OCI-M2 (cell line): ENCODE data around the gene NRROS.
"Not testable (repeated sequence)": the region's sequence is repeated elsewhere in the genome, so short reads cannot be mapped to it uniquely, and the experiment has no call there.

Source experiments
- DNase-seq: peaks from one replicate; lab custom pipeline; 2025; ENCODE audit not compliant: unreplicated experiment; lab: John Stamatoyannopoulos, UW

The NRROS gene

DNA sequence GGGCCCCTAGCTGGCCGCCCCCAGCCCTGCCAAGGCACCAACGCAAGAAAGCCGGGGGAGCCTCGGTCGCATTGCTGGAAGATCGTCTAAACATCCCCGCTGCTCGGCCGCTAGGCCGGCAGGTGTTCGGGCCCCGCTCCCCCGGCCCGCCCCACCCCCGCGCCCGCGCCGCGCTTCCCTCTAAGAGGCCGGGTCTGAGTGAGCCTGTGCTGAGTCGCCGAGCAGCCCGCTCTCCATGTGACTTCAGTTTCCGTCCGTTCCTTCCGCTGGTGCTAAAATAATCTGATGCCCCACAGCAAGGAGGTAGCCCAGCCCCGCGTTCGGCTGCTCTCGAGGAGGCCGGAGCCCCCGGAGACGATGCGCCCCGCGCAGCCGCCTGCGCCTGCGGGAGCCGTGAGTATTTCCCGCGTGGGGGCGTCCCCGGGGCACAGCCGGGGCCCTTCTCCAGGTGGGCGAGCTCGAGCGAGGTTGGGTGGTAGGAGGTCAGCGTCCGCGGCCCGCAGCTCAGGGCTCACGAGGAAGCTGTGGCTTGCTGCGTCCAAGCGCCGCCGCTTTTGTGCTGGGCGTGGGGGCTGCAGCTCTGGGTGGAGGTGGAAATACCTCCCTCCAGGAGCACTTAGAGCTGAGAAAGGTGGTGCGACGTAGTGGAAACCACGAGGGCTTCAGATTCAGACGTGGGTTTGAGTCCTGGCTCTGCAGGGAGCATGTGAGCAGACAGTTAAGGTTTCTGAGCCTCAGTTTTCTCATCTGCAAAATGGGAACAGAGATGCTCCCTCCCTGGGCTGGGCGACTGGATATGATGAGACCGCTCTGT lies at the start of gene NRROS:
NRROS (plus strand) TSS at position 212 of the 814 bp plus-strand sequence. CDS start 14,846 bp downstream, outside the sequence.
- DNase-seq = no peak

DNA sequence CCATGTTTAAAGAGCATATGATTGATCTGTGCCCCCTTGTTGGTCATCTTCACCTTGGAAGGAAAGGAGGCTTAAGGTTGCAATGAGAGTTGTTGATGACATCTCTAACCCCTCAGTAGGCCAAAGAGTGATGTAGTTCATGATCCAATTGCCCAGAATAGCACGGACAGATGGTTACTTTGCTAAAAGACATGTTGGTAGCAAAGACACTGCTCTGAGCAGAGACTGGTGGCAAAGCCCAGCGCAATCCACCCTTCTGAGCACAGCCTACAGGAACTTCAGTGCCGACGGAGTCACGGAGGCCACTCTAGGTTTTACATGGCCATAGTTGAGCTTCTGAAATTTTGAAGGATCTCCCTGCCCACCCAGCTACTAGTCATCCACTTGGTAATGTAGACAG lies 49.2 kb upstream of the NRROS start:
- DNase-seq = no peak

DNA sequence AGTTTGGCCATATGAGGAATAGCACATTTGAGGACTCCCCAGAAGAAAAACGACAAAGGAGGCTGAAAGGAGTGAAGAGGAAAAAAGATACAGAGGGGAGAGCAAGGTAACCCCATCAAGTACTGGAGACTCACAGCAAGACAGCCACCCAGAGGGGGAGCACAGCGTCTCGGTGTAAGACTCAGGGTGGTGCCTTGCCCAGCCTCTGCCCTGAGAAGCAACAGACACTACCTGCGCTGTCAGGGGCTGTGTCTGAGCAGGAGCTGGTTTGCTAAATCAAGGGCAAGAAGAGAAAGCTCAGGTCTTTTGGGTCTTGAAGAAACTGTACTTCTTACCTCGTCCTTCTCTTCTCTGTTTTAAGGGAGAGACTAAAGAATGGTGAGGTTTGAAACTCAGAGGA lies 43.1 kb upstream of the NRROS start:
- no peak for DNase-seq

DNA sequence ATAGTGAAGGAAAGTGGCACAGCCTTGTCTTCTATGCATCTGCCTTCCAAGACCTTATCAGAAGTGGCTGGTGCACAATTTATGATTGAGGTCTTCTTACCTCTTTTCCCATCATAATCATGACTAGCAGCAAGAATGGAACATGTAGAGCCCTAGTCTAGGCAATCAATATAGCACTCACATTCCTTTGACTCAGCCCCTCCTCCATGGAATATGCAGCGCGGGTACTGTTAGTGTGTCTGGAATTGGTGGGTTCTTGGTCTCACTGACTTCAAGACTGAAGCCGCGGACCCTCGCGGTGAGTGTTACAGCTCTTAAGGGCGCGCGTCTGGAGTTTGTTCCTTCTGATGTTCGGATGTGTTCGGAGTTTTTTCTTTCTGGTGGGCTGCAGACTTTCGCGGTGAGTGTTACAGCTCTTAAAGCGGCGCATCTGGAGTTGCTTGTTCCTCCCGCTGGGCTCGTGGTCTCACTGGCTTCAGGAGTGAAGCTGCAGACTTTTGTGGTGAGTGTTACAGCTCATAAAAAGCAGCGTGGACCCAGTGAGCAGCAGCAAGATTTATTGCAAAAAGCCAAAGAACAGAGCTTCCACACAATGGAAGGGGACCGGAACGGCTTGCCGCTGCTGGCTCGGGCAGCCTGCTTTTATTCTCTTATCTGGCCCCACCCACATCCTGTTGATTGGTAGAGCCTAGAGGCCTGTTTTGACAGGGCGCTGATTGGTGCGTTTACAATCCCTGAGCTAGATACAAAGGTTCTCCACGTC lies 41.3 kb upstream of the NRROS start:
- not testable (repeated sequence) for DNase-seq

DNA sequence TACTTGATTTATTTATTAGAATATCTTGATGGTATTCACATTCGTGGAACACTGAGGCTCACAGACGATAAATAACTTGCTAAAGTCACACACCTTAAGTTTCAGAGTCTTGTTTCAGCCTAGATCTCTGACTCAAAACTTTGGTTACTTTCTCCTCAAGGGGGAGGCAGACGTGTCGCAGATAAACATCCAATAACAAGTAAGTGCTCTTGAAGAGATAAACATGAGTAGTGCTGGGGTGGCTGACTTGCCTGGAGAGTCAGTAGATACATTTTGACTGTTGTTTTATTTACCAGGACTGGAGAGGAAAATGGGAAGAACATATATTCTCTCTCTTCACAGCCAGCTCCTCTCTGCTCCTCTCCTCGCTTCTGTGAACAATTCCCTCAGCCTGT lies 39.8 kb upstream of the NRROS start:
- no peak for DNase-seq

DNA sequence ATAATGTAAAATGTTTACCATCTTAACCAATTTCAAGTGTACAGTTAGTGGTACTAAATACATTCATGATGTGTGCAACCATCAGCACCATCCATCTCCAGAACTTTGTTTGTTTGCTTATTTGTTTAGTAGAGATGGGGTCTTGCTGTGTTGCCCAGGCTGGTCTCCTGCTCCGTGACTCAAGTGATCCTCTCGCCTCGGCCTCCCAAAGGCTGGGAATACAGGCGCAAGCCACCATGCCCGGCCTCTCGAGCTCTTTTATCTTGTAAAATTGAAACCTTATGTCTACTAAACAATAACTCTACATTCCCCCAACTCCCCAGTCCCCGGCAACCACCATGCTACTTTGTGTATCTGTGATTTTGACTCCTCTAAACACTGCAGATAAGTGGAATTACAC lies 39.1 kb upstream of the NRROS start:
- no peak for DNase-seq

DNA sequence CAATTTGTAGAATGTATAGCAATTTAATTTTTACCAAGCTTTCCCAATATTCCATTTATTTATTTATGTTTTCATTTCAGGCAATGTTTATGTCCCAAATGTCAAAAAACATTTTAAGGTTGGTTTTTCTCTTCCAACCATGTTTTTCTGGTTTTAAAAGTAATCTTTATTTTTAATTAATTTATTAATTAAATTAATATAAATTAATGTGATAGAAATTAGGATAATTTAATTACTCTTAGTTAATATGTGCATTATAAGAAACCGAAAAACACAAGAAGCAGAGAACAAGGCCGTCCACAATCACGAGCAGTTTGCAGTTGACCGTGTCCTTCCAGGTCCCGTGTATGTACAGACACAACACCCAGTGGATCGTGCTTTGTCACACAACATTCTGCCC lies 36.8 kb upstream of the NRROS start:
- no peak for DNase-seq

DNA sequence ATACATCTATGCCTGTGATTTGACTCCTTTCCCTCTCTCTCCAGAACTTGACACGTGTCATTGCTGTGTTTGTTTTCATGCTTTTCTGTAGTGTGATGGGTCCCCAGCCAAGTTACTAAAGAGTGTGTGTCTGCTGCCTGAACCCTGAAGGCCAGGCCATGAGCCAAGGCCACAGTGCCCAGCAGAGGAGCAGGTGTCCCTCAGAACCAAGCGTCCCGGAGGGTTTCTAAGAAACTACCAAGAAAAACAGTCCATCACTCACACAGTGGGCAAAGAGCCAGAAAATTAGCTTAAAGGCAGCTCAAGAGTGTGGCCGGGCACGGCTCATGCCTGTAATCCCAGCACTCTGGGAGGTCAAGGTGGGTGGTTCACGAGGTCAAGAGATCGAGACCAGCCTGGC lies 35.8 kb upstream of the NRROS start:
- no peak for DNase-seq

DNA sequence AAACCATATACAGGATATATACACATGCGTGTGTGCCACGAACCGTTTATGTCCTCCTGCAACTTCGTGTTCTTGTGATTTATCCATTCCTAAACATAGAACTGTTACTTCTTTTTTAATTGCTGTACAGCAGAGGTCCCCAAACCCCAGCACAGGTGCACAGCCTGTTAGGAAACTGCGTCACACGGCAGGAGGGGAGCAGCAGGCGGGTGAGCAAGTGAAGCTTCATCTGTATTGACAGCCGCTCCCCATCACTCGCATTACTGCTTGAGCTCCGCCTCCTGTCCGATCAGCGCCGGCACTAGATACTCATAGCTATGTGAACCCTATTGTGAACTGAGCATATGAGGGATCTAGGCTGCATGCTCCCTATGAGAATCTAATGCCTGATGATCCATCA lies 34.9 kb upstream of the NRROS start:
- no peak for DNase-seq

DNA sequence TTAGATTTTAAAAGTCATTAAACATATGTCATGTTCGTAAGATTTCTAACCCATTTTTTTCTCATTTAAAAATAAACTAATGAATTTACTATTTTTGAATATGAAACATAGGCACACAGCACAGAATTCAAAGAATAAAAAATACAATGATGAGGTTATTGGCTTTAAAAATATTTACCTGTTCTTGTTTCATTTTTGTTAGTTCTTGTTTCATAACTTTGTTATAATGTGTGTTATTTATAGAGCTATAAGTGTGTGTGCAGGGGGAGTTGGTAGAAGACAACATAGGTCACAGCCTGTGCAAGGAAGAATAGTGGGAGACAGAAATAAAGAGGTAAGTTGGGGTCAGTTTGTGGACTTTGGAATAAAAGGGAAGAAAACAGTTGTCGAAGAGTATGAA lies 30.8 kb upstream of the NRROS start:
- DNase-seq = no peak

DNA sequence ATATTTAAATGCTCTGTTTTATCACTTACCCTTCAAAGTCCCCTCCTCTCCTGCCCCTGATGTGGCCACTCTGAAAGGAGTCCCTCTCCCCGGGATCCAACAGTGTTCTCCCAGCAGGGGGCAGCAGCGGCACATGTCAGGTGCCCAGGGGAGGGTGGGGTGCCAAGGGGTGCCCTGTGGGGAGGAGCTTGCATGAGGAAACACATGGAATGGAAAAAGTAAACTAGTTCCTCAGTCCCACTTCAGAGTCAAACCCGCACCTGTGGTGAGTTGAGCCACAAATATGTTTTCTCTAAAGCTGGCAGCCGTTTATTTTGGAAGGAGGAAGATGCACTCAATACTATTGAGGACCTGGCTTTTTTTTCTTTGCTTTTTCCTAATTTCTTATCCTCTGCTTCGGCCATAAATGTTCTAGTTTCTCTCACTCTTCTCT lies 30.1 kb upstream of the NRROS start:
- peak; percentile 42 for DNase-seq

DNA sequence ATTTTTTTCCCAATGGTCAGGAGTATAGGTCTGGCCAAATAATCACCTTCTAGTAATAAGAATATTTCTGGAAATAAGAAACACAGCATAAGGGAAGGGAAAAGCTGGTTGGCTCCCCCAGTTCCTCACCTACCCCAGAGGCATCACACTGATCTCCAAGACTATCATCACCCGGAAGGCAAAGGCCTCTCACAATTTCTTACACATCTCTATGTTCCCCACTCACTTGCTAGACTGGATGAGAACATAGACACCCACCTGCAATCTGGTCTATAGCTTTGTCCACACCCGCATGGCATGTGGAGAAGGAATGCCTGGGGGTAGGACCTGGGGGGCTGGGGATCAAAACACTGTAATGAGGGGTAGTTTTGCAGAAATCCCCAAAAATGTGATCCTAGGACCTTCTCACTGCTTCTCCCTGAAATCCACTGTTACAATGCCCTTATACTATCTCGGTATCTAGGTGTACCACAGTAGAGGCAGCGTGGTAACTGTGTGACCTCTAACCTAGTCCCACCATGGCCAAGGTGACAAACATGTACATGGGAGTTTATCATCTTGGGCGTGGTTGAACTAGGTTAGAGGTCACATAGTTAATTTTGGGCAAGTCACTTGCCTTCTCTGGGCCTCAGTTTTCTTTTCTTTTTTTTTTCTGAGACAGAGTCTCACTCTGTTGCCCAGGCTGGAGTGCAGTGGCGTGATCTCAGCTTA lies 29.5 kb upstream of the NRROS start:
- no peak for DNase-seq

DNA sequence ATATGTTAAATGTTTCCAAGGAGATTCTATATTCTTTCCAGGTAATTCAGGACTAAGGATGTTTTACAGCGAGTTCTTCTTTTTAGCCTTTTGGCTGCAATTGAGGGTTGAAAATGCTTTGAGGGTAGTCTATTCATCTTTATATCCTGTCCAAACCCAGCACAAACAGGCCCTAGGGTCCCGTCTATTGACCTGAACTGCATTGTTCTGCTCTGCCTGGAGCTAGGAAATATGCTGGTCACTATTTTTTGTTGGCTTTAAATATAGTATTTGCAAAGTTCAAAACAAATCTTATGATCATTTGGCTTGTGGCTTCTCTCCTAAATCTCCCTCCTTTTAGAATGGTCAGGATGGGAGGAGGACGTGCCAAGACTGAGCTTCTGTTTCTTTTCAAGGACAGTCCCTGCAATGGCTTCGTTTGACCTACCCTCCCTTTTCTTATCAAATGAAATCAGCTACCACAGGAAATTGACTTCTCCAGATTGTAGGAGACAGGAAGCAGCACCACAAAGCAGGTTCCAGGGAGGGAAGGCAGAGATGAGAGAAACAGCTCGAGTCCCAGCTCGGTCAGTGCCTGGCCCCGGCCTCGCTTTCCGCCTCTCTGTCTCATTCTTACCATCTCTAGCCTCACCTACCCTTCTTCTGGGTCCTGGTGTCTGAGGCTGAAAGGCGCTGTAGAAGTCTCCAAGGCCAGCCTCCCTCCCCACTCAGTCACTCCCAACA lies 27.6 kb upstream of the NRROS start:
- no peak for DNase-seq

DNA sequence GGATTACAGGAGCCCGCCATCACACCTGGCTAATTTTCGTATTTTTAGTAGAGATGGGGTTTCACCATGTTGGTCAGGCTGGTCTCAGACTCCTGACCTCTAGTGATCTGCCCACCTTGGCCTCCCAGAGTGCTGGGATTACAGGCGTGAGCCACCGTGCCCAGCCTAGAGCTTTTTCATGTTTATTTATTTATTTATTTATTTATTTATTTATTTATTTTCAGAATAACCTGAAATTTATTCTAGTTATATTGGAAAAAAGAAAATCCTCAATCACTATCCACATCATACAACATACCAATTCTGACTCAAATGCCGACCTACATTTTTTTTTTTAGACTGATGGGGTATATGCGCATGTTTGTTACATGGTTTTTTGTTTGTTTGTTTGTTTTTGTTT lies 24.3 kb upstream of the NRROS start:
- DNase-seq = not testable (repeated sequence)

DNA sequence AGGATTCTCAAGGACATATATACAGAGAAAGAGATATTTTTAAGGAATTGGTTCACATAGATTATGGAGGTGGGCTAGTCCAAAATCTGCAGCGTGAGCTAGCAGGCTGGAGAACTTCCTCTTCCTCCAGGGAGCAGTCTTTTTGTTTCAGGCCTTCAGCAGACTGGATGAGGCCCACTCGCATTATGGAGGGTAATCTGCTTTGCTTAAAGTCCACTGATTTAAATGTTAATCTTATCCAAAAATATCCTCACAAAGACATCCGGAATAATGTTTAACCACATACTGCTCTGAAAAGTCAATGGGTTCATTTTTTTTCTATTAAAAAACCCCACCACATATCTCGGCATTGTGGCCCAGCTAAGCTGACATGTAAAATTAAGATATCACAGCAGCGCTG lies 22.2 kb upstream of the NRROS start:
- peak; percentile 36 for DNase-seq

DNA sequence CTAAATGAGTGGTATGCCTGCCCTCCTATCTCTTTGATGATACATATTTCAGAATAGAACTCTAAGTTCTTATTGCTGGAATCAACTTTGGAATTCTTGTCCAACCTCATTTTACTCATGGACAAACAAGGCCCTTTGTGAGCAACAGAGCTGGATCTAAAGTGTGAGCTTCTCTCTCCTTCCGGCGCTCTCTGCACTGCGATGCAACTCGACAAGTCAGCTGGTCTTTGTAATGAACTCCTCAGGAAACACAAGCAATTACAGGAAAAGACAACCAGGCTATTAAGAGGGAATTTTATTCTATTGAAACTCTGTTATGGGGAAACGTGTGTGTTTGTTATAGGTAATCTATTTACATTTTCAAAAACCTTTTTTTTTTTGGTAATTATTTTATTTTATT lies 20.3 kb upstream of the NRROS start:
- no peak for DNase-seq

DNA sequence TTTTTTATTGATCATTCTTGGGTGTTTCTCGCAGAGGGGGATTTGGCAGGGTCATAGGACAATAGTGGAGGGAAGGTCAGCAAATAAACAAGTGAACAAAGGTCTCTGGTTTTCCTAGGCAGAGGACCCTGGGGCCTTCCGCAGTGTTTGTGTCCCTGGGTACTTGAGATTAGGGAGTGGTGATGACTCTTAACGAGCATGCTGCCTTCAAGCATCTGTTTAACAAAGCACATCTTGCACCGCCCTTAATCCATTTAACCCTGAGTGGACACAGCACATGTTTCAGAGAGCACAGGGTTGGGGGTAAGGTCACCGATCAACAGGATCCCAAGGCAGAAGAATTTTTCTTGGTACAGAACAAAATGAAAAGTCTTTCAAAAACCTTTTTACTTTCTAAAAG lies 19.9 kb upstream of the NRROS start:
- not testable (repeated sequence) for DNase-seq

DNA sequence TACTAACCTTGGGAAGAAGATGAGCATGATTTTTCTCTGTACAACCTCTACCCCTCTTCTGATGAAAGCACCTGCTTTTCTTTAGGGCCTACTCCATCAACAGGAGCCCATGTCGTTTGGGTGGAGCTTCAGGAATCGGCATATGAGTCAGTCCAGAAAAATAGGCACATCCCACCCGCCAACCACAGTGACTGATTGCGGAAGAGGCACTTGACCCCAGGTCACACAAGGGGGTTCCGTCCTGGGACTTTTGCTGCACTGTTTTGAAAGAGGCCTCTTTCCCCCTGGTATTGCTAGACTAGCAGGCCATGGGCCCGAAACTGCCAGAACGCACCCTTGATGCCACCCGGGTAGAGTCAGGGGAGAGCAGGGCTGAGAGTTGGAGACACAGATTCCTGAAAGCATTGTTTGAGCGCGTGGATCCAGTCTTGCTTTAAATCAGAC lies 19.3 kb upstream of the NRROS start:
- DNase-seq = no peak

DNA sequence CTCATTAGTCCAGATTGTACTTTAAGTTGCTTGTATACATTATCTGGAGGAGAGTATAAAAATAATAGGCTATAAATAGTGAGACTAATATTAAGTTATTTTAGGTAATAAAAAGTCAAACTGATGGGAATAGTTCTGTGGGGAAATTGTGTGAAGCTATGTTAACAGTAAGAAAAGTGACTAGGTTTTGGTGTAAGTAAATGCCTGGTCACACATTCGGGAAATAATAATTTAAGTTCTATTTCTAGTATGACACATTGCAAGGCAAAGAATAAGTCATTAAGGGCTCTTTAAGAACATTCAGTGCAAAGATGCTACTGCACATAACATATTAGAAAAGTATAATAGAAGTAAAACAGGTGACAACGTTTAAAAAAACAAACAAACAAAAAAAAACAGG lies 18.8 kb upstream of the NRROS start:
- DNase-seq = no peak

DNA sequence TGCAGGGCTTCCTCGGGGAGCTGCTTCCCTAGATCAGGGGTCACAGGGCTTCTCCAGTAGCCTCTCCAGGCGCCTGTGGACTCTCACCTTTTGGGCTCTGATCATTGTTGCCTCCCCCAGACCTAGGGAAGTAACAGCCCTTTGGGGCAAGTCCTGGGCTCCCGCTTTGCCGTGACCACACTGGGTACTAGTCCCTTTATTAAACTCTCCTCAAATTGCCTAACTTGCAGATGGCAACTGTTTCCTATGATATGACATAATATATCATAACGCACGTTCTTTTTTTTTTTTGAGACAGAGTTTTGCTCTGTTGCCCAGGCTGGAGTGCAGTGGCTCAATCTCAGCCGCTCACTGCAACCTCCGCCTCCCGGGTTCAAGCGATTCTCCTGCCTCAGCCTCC lies 17.9 kb upstream of the NRROS start:
- DNase-seq = no peak
